GM18909 (cell line): ENCODE results near the gene ITGAV.

ENCODE experiments used
- ATAC-seq: cut with Tn5 transposase; IDR thresholded peaks from one replicate; pipeline ENCODE4 v1.9.1; 2021; ENCODE audit warnings: mild to moderate bottlenecking; ENCODE audit not compliant: unreplicated experiment, poor library complexity

Gene ITGAV

GRCh38 chr2:186610785-186611184, 20.9 kb downstream of the ITGAV start:
- ATAC-seq = no peak

- ATAC-seq = no peak
Measured at GRCh38 chr2:186611526-186611925, 21.7 kb downstream of the ITGAV start.

- peak; percentile 8 for ATAC-seq
Measured at GRCh38 chr2:186612026-186612425, 22.2 kb downstream of the ITGAV start.

- peak; percentile 51 for ATAC-seq
Measured at GRCh38 chr2:186612555-186613440, 22.9 kb downstream of the ITGAV start.

GRCh38 chr2:186614373-186614772, 24.5 kb downstream of the ITGAV start:
- ATAC-seq = no peak

GRCh38 chr2:186617148-186617547, 27.3 kb downstream of the ITGAV start:
- ATAC-seq = no peak

- no peak for ATAC-seq
Measured at GRCh38 chr2:186617771-186618170, 27.9 kb downstream of the ITGAV start.

GRCh38 chr2:186618696-186619095, 28.8 kb downstream of the ITGAV start:
- no peak for ATAC-seq

GRCh38 chr2:186623084-186623483, 33.2 kb downstream of the ITGAV start:
- ATAC-seq = no peak

- ATAC-seq = no peak
Measured at GRCh38 chr2:186624276-186624675, 34.4 kb downstream of the ITGAV start.

GRCh38 chr2:186629250-186629996, 39.6 kb downstream of the ITGAV start:
- ATAC-seq = no peak

- no peak for ATAC-seq
Measured at GRCh38 chr2:186632417-186632816, 42.6 kb downstream of the ITGAV start.

- no peak for ATAC-seq
Measured at GRCh38 chr2:186634701-186635100, 44.8 kb downstream of the ITGAV start.

GRCh38 chr2:186636800-186637496, 47.1 kb downstream of the ITGAV start:
- ATAC-seq = no peak

- ATAC-seq = no peak
Measured at GRCh38 chr2:186637497-186637800, 47.6 kb downstream of the ITGAV start.

- peak; percentile 69 for ATAC-seq
Measured at GRCh38 chr2:186639939-186640338, 50.1 kb downstream of the ITGAV start.

GRCh38 chr2:186641132-186641806, 51.4 kb downstream of the ITGAV start:
- ATAC-seq = peak; percentile 5

GRCh38 chr2:186641807-186642321, 52.0 kb downstream of the ITGAV start:
- peak; percentile 82 for ATAC-seq

- no peak for ATAC-seq
Measured at GRCh38 chr2:186644791-186645190, 54.9 kb downstream of the ITGAV start.

- ATAC-seq = no peak
Measured at GRCh38 chr2:186645999-186646398, 56.1 kb downstream of the ITGAV start.
